Glomerular visceral epithelial cell (primary cell): ENCODE data around the gene SPARC.

ENCODE experiments used
- DNase-seq: peaks from one replicate; pipeline ENCODE4 v3.0.0-alpha.2; 2016; ENCODE audit errors: extremely low spot score

Gene SPARC

GRCh38 chr5:151624476-151624875 is 62.2 kb downstream of the SPARC start:
- no peak for DNase-seq

- DNase-seq, result no peak
Measured at GRCh38 chr5:151622367-151623088, 64.2 kb downstream of the SPARC start.

GRCh38 chr5:151620461-151620840 is 66.3 kb downstream of the SPARC start:
- DNase-seq, result no peak

GRCh38 chr5:151619812-151620460 is 66.8 kb downstream of the SPARC start:
- DNase-seq, result no peak

- no peak for DNase-seq
Measured at GRCh38 chr5:151618907-151619306, 67.8 kb downstream of the SPARC start.

- no peak for DNase-seq
Measured at GRCh38 chr5:151617841-151618710, 68.6 kb downstream of the SPARC start.

GRCh38 chr5:151617383-151617840 is 69.3 kb downstream of the SPARC start:
- DNase-seq, result no peak

- DNase-seq, result peak; percentile 64
Measured at GRCh38 chr5:151615431-151615830, 71.3 kb downstream of the SPARC start.

GRCh38 chr5:151614565-151614964 is 72.2 kb downstream of the SPARC start:
- no peak for DNase-seq

GRCh38 chr5:151612689-151613427 is 73.9 kb downstream of the SPARC start:
- DNase-seq, result peak; percentile 77

GRCh38 chr5:151611127-151611775 is 75.5 kb downstream of the SPARC start:
- no peak for DNase-seq
